Measurements from ENCODE around the gene GIPC3. TPM values are rescaled to one million over a fixed set of nuclear protein-coding genes. Genes with fewer than 3 reads are reported as not detected.

Gene GIPC3
- total and polyA plus RNA-seq, 2 experiments from 2014 or later, result 0.06 TPM; not detected in 1

DNA sequence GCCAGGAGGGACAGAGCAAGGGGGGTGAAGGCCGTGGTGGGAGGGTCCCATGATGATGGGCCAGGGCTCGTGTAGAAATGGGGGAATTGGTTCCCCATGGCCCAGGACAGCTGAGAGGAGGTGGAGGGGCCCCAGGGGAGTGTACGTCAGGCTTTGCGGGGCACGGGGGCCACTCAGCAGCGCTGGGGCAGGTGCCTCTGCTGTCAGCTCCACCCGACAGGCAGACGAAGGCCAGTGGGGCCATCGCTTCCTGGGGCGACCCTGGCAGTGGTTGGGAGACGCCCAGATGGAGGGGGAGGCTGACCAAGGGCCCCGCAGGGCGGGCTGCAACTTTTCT lies 48.2 kb upstream of the GIPC3 start:
- Histone ChIP-seq H3K4me2 (ENCODE audit: unreplicated experiment) (no peak overlapping the region), H3K9me2 (ENCODE audit: insufficient read depth) (no peaks in the 10 kb centered on the region), H3F3A (ENCODE audit: insufficient read depth) (peaks cover 3% of the 10 kb centered on the region; the same call in 1 of the 2 replicates), H3K4me3 (no peak overlapping the region), H3K4me1 (ENCODE audit: insufficient read depth) (no peaks in the 10 kb centered on the region), H3K27ac (no peak overlapping the region), H3K9me3 (ENCODE audit: low read depth) (no peaks in the 10 kb centered on the region), H3K9ac (no peak overlapping the region), H3K36me3 (ENCODE audit: low read depth) (no peaks in the 10 kb centered on the region; the same call in 1 of the 2 replicates), H4K20me1 (ENCODE audit: insufficient read depth) (no peaks in the 10 kb centered on the region), H3K79me2 (ENCODE audit: insufficient read depth) (no peaks in the 10 kb centered on the region), H3K27me3 (replicated peaks; ENCODE audit: insufficient read depth) (no peaks in the 10 kb centered on the region), H2AFZ (no peak overlapping the region)
- in situ Hi-C loops (cut with MboI), result loop anchor here (10.0 kb wide), 1 partner anchor 168 kb away; the partner anchor contains the start of genes PIP5K1C and TJP3
- no peak for DNase-seq
- TF ChIP-seq EZH2phosphoT487 (IDR thresholded peaks at IDR 0.05; ENCODE audit: insufficient read depth, low read depth) (no peak), EZH2 (IDR thresholded peaks at IDR 0.05; ENCODE audit: insufficient read depth, poor library complexity, severe bottlenecking) (no peak)
- WGBS, 2 experiments (ENCODE audit: low coverage in 1 of 2, low lambda C conversion rate in 2 of 2, missing lambda C conversion rate in 2 of 2), result 87 to 92% methylated on average over 8 to 13 of the region's 13 CpGs

DNA sequence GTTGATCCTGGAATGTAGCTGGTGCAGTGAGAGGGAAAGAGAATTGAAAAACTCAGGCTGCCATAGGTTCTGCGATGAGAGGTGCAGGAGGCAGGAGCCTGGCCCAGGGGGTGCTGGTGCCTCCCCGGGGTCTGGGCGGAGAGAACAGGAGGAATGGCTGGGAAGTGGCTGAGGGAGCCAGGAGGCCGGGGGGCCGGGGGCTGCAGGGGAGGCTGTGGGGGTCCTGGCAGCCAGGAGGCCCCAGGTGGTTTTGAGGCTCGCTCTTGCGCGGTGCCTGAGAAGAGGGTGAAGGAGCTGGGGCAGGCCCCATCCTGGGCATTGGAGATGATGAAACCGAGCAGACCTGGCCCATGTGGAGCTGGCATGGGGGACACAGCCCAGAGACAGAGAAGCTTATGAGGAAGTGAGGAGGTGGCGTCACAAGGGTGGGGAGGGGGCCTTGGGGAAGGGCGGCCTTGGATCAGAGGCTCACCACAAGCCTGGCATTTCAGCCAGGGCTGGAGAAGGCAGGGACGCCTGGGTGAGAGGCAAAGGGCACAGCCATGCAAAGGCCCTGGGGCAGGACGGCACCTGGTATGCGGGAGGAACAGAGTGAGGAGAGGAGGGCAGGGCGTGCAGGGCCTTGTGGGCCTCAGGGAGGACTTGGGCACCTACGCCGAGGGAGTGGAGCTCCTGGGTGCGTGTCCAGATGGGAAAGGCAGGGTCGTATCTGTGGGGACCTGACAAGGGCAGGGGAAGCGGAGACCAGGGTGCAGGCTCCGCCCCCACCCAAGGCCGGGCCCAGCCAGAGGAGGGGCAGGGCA lies 47.6 kb upstream of the GIPC3 start:
- no peaks in the 10 kb centered on the region for H3K9me2 ChIP-seq (ENCODE audit: insufficient read depth)
- H3K79me2 ChIP-seq (ENCODE audit: insufficient read depth), result no peaks in the 10 kb centered on the region
- H2AFZ ChIP-seq, result no peak overlapping the region
- no peak overlapping the region for H3K4me2 ChIP-seq (ENCODE audit: unreplicated experiment)
- H3K27ac ChIP-seq, result no peak overlapping the region
- H3K36me3 ChIP-seq (ENCODE audit: low read depth), result no peaks in the 10 kb centered on the region; the same call in 1 of the 2 replicates
- no peaks in the 10 kb centered on the region for H3K27me3 ChIP-seq (replicated peaks; ENCODE audit: insufficient read depth)
- WGBS, 2 experiments (ENCODE audit: low coverage in 1 of 2, low lambda C conversion rate in 2 of 2, missing lambda C conversion rate in 2 of 2), result 90 to 92% methylated on average over 18 to 22 of the region's 22 CpGs
- H3F3A ChIP-seq (ENCODE audit: insufficient read depth), result peaks cover 5% of the 10 kb centered on the region; the same call in 1 of the 2 replicates
- H3K4me1 ChIP-seq (ENCODE audit: insufficient read depth), result no peaks in the 10 kb centered on the region
- in situ Hi-C loops (cut with MboI), result loop anchor here (10.0 kb wide), 1 partner anchor 167 kb away; the partner anchor contains the start of genes PIP5K1C and TJP3
- H3K4me3 ChIP-seq, result no peak overlapping the region
- no peak for DNase-seq
- TF ChIP-seq EZH2phosphoT487 (IDR thresholded peaks at IDR 0.05; ENCODE audit: insufficient read depth, low read depth), result no peak
- H3K9me3 ChIP-seq (ENCODE audit: low read depth), result no peaks in the 10 kb centered on the region
- no peak overlapping the region for H3K9ac ChIP-seq
- no peaks in the 10 kb centered on the region for H4K20me1 ChIP-seq (ENCODE audit: insufficient read depth)

DNA sequence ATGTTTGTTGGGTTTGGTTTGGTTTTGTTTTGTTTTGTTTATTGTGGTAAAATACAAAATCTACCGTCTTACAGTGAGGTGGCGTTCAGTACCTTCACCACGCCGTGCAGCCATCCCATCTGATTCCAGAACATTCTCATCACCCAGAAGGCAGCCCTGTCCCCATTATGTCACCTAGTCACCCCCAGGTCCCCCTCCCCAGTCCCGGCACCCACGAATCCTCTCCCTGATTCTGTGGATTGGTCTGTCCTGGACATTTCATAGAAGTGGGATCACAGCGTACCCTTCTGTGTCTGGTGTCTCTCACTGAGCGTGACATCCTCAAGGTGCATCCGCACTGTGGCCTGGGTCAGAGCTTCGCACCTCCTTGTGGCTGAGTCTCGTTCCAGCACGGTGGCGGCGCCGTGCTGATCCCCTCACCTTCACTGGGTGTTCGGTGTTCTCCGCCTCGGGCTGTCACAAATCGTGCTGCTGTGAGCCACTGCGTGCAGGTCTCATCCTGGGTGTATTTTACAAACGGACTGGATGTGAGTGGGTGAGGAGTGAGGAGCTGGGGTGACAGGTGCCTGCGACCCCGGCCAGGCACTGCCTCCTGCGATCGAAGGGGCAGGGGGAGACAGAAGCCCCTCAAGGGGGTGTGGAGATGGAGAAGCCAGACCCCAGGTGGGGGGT lies 46.9 kb upstream of the GIPC3 start:
- no peaks in the 10 kb centered on the region for H3K79me2 ChIP-seq (ENCODE audit: insufficient read depth)
- WGBS, 2 experiments (ENCODE audit: low coverage in 1 of 2, low lambda C conversion rate in 2 of 2, missing lambda C conversion rate in 2 of 2), result 88 to 93% methylated on average over 24 to 25 of the region's 25 CpGs
- TF ChIP-seq EZH2phosphoT487 (IDR thresholded peaks at IDR 0.05; ENCODE audit: insufficient read depth, low read depth) (no peak), EZH2 (IDR thresholded peaks at IDR 0.05; ENCODE audit: insufficient read depth, poor library complexity, severe bottlenecking) (no peak)
- H3K4me1 ChIP-seq (ENCODE audit: insufficient read depth), result no peaks in the 10 kb centered on the region
- H3K27me3 ChIP-seq (replicated peaks; ENCODE audit: insufficient read depth), result no peaks in the 10 kb centered on the region
- H3K36me3 ChIP-seq (ENCODE audit: low read depth), result no peaks in the 10 kb centered on the region; the same call in 1 of the 2 replicates
- H3K9me3 ChIP-seq (ENCODE audit: low read depth), result no peaks in the 10 kb centered on the region
- H3K4me2 ChIP-seq (ENCODE audit: unreplicated experiment), result no peak overlapping the region
- no peak overlapping the region for H2AFZ ChIP-seq
- no peak overlapping the region for H3K27ac ChIP-seq
- no peak for DNase-seq
- no peaks in the 10 kb centered on the region for H3K9me2 ChIP-seq (ENCODE audit: insufficient read depth)
- H3K9ac ChIP-seq, result no peak overlapping the region
- no peaks in the 10 kb centered on the region for H4K20me1 ChIP-seq (ENCODE audit: insufficient read depth)
- in situ Hi-C loops (cut with MboI), result loop anchor here (10.0 kb wide), 1 partner anchor 166 kb away; the partner anchor contains the start of genes PIP5K1C and TJP3
- peaks cover 5% of the 10 kb centered on the region; the same call in 1 of the 2 replicates for H3F3A ChIP-seq (ENCODE audit: insufficient read depth)
- H3K4me3 ChIP-seq, result no peak overlapping the region

DNA sequence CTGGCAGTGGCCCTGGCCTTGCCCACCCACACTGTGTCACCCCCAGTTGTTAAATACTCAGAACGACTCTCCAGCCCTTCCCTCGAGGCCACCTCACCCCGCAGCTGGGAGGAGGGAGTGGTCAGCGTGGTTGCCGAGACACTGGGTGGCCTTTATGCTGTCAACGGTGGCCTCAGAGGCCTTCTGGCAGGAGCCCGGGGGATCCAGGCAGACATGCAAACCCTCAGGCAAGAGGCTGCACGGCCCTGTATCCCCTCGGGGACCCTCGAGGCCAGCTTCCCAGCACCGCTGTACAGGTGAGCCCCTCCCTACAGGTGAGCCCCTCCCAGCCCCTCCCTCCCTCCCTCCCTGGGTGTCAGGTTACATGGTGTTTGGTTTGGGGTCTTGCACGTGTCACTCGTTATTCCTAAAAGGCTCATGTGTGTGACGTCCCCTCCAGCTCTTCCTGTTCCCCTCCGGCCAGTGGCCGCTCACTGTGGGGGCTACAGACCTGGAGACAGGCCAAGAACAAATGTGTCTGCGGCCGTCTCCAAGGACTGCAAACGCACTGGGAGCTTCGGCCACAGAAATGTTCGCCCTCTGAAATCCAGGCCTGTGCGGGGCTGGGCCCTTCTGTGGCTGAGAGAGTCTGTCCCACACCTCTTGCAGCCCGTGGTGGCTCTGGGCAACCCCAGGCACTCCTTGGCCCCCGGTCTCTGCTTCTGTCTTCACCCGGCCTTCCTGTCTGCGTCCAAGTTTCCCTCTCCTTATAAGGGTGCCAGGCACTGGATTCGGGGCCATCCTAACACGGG lies 46.1 kb upstream of the GIPC3 start, which contains the start of gene TEKTIP1:
Gene TEKTIP1 (plus strand): TSS at position 210 of the 791 bp plus-strand sequence. CDS start 4 bp downstream, at position 214.
- Histone ChIP-seq H3K36me3 (ENCODE audit: low read depth) (no peaks in the 10 kb centered on the region), H3K9me2 (ENCODE audit: insufficient read depth) (no peaks in the 10 kb centered on the region), H3K27ac (no peak within 1 kb of the TSS), H3K9me3 (ENCODE audit: low read depth) (no peaks in the 10 kb centered on the region), H3K27me3 (replicated peaks; ENCODE audit: insufficient read depth) (no peaks in the 10 kb centered on the region), H3K79me2 (ENCODE audit: insufficient read depth) (no peaks in the 10 kb centered on the region), H2AFZ (no peak within 1 kb of the TSS), H4K20me1 (ENCODE audit: insufficient read depth) (no peaks in the 10 kb centered on the region), H3K4me2 (ENCODE audit: unreplicated experiment) (no peak within 1 kb of the TSS), H3K4me1 (ENCODE audit: insufficient read depth) (no peaks in the 10 kb centered on the region), H3K4me3 (no peak within 1 kb of the TSS), H3K9ac (no peak within 1 kb of the TSS), H3F3A (ENCODE audit: insufficient read depth) (peaks cover 5% of the 10 kb centered on the region; the same call in 1 of the 2 replicates)
- 59 to 63% methylated on average over 25 to 26 of the region's 28 CpGs for WGBS, 2 experiments (ENCODE audit: low coverage in 1 of 2, low lambda C conversion rate in 2 of 2, missing lambda C conversion rate in 2 of 2)
- in situ Hi-C loops (cut with MboI), result loop anchor here (10.0 kb wide), 1 partner anchor 166 kb away; the partner anchor contains the start of genes PIP5K1C and TJP3
- TF ChIP-seq EZH2phosphoT487 (IDR thresholded peaks at IDR 0.05; ENCODE audit: insufficient read depth, low read depth) (no peak), EZH2 (IDR thresholded peaks at IDR 0.05; ENCODE audit: insufficient read depth, poor library complexity, severe bottlenecking) (no peak)
- peak; percentile 41 for DNase-seq
